ENCODE data around the gene KDM4E.
"Not testable (repeated sequence)": the region's sequence is repeated elsewhere in the genome, so short reads cannot be mapped to it uniquely, and the experiment has no call there.

The KDM4E gene

DNA sequence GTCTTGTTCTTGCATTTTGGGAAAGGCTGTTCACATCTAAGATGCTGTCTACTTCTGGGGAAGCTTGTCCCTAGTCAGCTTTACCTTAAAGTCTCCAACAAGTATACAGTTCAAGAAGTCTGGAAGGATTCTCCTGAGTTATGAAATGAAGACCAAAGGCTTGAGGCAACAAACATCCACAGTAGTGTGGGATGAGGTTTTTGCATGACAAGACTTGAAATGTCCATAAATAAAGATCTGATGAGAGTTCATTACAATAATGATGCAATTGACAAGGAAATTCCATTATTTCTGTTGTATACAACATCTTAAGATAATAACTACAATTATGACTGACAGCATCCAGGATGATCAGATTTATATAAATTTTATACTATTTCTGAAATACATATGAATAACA lies 21.3 kb upstream of the KDM4E start:
- TF ChIP-seq, protein P1, sequence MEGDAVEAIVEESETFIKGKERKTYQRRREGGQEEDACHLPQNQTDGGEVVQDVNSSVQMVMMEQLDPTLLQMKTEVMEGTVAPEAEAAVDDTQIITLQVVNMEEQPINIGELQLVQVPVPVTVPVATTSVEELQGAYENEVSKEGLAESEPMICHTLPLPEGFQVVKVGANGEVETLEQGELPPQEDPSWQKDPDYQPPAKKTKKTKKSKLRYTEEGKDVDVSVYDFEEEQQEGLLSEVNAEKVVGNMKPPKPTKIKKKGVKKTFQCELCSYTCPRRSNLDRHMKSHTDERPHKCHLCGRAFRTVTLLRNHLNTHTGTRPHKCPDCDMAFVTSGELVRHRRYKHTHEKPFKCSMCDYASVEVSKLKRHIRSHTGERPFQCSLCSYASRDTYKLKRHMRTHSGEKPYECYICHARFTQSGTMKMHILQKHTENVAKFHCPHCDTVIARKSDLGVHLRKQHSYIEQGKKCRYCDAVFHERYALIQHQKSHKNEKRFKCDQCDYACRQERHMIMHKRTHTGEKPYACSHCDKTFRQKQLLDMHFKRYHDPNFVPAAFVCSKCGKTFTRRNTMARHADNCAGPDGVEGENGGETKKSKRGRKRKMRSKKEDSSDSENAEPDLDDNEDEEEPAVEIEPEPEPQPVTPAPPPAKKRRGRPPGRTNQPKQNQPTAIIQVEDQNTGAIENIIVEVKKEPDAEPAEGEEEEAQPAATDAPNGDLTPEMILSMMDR (conservative IDR thresholded peaks at IDR 0.05) = no peak
- no peak overlapping the region for H3K27ac ChIP-seq

DNA sequence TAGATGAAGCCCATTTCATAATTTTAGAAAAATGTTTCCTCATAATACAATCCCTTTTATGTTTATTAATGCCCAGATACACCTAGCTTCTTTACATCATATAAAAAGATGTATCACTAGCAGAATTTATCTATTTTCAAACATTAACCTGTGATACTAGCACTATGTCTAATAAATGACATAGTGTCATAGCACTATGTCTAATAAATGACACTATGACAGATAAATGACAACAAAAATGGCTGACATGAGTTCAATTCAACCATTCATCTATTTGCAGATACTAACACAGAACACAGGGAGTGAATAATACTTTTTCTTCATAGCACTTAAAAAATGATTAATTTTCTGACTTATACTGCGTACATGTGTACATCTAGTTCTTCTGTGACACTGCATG lies 19.4 kb upstream of the KDM4E start:
- no peak overlapping the region for H3K27ac ChIP-seq
- TF ChIP-seq, protein P1 (conservative IDR thresholded peaks at IDR 0.05) = no peak

DNA sequence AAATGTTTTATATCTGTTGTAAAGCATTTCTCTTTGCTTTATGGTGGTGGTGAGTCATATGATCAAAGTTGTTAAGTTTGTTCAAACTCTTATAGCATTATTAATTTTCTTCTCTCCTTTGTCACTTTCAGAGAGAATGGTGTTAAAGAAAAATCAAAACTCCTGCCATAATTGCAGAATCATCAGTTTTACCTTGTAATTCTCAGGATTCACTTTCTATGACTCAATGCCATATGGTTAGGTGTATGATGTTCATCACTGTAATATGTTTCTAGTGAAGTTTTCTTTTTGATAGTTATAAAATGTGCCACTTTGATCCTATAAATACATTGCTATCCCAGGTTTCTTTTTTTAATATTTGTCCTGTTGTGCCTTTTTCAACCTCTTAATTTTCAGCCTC lies 13.7 kb upstream of the KDM4E start:
- TF ChIP-seq, protein P1 (conservative IDR thresholded peaks at IDR 0.05) = no peak
- no peak overlapping the region for H3K27ac ChIP-seq

DNA sequence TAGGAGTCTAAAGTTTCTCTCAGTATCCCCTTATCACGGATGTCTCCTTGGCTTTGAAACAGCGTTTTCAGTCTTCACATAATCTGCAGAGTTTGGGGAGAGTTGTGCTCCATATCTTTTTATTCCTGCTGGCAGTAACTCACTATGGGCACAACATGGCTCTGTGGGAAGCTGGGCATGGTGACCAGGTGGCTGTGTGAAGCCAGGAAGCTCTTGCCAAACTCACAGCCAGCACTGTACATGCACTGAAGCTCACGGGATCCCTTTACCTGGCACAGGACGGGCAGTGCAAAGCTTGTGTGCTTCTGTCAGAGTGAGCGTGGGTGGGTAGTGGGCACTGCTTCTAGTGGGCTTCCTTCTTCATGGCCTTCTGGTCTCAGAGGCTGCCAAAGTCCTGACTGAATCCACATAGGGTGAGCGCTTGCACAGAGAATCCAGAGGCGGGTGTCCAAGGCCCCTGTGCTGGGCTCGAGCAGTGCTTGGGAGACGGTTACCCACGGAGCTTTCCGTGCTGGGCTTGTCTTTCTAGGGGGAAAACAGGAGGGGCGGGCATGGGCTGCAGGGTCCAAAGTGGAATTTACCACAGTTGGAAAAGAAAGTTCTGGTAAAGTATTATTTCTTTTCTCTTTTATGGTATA lies 10.8 kb upstream of the KDM4E start:
- TF ChIP-seq, protein P1 (conservative IDR thresholded peaks at IDR 0.05) = no peak
- no peak overlapping the region for H3K27ac ChIP-seq

DNA sequence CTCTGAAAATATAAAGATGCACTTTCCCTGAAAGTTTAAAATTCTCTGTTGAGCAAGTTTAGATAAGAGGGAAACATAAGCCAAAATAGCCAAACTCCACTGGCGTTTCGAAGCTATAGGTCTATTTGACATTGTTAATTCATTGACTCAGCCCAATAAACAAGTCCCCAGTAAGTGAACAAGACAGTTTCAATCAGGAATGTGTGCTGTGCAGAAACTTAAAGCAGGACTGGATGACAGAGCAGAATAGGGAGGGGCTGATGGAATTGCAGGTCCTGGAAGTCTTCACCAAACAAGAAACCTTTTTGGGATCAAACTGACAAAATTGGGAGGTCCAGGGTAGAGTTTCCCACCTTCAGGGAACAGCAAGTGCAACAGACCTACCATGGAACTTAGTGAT lies 8.9 kb upstream of the KDM4E start:
- TF ChIP-seq, protein P1 (conservative IDR thresholded peaks at IDR 0.05) = no peak
- no peak overlapping the region for H3K27ac ChIP-seq

DNA sequence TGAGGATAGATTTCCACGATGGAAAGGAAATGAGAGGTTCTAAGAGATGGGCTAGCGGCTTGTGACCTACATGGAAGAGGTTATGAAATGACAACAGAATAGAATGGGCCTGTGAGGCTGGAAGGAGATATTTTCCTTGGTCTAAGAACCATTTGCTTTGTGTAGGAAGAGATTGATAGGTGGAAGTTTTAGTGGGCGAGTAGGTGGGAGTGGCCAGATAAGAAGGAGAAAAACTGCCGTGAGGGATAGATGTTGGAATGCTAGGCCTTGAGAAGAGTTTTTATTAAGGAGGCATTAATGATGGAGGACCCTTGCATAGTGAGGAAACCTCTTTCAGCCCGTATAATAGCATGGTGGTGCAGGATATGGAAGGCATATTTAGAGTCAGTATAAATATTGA lies 3.6 kb upstream of the KDM4E start:
- not testable (repeated sequence) for H3K27ac ChIP-seq

DNA sequence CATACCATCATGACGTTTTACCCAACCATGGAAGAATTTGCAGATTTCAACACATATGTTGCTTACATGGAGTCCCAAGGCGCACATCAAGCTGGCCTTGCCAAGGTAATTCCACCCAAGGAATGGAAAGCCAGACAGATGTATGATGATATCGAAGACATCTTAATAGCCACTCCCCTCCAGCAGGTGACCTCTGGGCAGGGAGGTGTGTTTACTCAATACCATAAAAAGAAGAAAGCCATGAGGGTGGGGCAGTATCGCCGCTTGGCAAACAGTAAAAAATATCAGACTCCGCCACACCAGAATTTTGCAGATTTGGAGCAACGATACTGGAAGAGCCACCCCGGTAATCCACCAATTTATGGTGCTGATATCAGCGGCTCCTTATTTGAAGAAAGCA lies 536 bp downstream of the KDM4E start:
- not testable (repeated sequence) for H3K27ac ChIP-seq

DNA sequence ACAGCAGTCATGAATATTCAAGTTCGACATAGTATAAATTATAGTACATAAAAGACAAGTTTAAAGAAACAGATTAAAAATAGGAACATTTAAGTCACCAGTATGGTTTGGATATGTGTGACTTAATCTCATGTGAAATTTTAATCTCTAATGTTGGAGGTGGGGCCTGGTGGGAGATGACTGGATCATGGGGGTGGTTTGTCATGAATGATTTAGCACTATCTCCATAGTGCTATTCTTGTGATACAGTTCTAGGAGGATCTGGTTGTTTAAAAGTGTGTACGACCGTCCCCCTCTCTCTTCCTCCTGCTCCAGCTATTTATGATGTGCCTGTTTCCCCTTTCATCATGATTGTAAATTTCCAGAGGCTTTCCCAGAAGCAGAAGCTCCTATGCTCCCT lies 3.3 kb downstream of the KDM4E start:
- H3K27ac ChIP-seq = no peak overlapping the region
- TF ChIP-seq, protein P1 (conservative IDR thresholded peaks at IDR 0.05) = no peak

DNA sequence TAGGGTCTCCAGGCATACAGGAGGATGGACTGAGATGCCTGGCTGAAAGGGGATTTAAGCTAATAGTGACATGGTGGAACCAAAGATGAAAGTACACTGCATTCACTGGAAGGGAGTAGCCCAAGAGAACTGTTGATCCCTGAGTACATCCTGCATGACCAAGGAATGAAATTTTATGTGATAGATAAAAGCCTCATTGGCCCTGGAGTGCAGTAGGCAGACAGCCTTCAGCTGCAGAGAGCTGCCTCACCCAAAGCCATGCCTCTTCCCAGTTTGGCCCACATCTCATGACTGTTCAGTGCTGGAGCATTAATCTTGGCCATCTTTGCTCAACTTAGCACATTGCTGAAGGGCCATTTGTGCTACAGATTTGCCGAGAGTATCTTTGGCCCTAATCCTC lies 8.0 kb downstream of the KDM4E start:
- no peak overlapping the region for H3K27ac ChIP-seq
- TF ChIP-seq, protein P1 (conservative IDR thresholded peaks at IDR 0.05) = no peak

All from VCaP (cell line).